Measurements from ENCODE around the gene CAST.

The CAST gene

DNA sequence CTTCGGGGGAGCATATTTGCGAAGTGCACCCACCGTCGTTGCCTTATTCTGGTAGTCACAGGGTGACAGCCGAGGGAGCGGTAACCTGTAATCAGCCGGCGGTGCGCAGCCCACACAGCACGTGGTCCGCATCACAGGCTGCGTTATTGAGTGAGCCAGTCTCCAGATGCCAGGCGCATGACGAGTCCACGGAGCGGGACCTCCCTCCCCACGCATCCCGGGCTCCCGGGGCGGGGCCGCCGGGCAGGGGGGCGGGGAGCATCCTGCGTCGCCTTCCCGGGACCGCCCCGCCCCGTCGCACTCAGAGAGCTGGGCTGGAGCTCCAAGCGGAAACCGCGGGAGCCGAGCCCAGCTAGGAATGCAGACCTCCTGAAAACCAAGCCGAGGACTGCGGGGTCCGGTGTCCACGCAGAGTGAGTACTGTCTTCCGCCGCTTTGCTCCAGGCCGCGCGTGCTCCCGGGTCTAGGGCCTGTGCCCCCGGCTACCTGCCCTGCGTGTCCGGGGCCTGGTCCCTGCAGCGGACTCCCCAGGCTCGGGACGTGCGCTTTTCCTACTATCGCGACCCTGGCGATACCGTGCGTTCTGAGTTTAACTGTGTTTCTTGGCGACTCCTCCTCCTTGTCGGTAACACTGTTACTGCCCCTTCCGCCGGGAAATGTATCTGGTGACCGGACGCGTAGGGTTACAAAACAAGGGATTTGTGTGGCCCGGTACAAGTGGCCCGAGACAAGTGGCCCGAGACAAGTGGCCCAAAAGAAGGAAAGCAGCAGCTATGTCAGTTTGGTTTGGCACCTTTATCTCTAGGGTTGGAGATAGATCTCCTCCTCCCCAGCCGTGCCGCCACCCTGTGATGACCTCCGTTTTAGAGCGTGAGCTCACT lies 40.6 kb downstream of the CAST start:
- peak; percentile 88 to 99 (median 95) for DNase-seq
- intact Hi-C loops (cut with DNase I) = no loop called here

DNA sequence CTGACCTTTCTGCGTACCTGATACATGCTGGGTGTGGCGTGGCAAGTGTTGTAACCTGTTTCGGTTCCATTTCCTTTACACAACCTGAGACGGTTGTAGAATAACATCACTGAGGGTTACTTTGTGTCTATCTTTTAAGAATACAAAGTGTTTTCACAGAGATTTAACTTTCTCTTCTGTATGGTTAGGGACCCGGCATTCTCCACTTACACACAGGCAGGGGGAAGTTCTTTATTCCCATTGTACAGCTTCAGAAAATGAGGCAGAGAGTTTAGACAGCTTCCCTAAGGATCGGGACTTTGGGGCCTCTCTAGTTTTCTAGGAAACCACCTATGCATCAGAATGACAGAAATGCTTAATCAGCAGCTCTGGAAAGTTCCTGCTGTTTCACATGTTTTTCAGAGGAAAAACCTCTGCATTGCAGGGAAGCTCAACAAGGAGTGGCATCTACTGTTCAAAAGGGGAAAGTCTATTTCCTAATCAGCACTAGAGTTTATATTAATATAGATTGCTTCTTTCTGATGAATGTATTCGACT lies 41.3 kb downstream of the CAST start:
- intact Hi-C loops (cut with DNase I) = no loop called here

DNA sequence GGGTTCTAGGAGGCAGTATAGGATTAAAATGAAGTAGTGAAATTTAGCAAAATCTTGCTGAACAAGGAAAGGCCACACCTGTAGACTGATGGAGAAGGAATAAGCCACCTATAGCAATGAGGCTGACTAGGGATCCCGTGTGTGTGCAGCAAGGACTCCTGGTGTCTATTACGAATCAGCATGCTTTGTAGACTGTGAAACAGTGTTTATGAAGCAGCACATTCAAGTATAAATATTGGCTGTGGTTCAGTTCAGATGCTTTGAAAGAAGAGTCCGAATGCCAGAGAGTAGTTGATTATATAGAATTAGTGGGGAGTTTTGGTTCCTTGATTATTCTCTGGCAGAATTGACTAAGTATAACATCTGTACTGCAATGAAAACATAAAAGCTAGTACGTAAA lies 41.8 kb downstream of the CAST start:
- DNase-seq = no peak
- intact Hi-C loops (cut with DNase I) = no loop called here

More for the DNA sequence above, 41.3 kb downstream of the CAST start:
- no peak for DNase-seq

DNA sequence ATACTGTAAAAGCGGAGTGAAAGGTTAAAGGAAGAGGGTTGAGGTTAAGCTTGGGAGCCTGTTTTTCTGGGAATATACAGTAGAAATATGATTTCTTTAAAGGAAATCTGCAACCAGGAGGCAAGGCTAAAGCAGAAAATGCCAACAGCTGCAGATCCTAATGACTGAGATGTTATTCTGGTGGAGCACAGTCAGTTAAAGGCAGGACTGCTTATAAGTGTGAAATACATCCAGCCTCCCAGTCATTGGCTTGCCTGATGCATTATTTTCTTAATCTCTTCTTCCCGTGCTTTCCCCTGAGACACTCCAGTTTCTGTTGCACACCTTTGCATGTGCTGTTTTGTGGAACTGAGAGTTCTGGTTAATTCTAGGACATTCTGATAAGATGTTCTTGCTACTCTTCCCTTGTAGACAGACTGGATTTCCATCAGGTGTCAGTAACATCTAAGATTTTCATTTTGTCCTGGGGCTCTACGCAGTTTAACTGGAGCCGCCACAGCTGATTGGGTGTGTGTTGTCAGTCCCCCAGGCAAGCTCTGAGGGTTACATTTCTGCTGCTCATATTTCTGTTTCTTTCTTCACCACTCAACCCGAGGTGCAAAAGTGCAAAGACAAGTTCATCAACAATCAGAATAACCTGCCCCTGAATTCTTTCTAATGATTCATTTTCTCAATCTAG lies 44.4 kb downstream of the CAST start:
- DNase-seq = no peak
- intact Hi-C loops (cut with DNase I) = no loop called here

DNA sequence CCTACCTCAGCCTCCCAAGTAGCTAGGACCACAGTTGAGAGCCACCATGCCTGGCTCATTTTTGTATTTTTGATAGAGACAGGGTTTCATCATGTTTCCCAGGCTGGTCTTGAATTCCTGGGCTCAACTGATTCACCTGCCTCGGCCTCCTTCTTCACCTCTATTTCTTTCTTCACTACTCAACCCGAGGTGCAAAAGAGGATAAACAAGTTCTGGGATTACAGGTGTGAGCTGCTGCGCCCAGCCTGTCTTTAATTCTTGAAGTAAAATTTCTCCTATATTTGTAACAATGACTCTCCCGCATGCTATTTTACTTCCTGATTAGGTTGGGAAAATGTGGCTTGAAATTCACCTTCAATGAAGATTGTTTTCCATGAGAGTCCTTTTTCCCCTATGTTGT lies 46.4 kb downstream of the CAST start:
- DNase-seq = no peak
- intact Hi-C loops (cut with DNase I) = no loop called here

DNA sequence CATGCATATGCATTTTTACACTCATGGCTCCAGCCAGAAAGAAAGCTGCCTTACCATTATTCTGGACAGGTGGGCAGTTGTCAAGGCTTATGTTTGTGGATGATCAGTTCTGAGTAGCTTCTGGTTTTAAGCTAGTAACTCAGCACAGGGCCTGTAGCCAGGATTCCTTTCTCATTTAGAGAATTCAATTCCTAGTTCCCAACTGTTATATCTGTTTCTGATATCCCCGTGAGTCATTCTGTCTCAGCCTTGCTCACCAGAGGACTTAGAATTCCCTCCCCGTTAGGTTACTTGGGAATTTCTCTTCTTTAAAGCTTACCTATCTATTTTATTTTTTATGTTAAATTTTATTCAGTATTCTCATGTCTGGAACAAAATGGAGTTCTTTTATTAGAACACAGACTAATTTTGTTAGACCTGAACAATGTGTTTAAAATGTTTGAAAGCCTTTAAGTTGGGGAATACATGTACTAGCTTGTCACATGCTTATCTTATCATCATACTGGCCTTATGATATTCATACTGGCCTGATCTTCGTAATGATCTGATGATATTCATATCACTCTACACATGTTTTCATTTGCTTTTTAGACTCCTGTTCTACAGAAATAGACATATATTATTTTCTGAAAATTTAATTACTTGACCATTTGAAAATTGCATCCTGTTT lies 47.1 kb downstream of the CAST start:
- no peak for DNase-seq
- intact Hi-C loops (cut with DNase I) = no loop called here

DNA sequence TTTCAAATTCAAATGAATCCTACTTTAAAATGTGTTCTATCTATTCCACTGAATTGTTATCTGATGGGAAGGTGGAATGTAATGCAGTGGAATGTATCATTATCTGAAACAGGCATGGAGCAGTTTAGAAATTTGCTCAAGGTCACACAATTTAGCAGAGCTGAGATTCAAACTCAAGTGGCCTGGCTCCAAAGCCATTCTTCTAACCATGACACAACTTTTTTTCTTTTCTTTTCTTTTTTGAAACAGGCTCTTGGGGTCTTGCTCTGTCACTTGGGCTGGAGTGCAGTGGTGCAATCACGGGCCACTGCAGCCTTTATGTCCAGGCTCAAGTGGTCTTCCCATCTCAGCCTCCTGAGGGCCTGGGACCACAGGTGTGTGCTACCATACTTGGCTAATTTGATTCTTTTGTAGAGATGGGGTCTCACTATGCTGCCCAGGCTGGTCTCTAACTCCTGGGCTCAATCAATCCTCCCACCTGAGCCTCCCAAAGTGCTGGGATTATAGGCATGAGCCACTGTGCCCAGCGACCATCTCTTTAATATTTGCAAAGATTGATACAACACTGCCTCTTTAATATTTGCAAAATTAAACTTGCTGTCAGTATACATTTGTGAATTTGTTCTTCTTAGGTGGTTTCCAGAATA lies 50.0 kb downstream of the CAST start:
- intact Hi-C loops (cut with DNase I) = no loop called here

DNA sequence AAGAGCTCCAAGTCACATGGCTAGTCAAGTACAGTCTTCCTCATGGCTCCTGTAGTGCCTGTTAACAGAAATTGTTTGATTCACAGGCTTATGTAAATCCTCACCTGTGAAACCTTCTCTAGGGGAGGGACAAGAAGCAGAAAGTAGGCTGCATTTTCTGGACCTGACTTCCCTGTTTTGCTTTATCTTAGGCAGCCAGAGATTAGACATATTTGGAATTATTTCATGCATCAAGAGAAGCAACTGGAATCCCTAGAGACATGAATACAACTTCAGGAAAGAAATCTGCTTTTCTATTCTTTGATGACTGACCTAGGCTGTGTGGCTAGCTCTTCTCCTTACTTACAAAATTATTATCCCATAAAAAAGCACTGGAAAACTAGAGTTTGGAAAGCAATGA lies 52.3 kb downstream of the CAST start:
- no peak for DNase-seq
- intact Hi-C loops (cut with DNase I) = no loop called here

More for the DNA sequence above, 50.0 kb downstream of the CAST start:
- no peak for DNase-seq

DNA sequence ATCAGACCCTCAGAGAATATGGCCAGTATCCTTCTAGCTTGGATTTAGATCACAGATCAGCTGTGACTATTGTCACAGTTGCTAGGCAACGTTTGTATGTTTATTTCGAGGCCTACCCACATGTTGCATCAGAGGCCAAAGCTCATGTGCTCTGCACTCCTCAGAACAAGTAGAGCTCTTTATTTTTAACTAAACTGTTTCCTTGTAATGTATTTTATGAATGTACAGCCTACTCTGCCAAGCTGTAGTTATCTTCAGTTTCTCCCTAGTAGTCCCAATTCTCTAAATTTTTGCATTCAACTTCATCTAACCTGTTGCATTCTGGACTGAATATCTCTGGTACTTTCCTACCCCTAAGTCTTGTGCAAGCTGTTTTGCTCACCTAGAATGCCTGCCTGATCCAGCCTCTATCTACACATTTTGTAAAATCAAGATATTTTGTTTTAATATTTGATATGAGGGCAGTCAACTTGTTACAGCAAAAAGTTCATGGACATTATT lies 52.8 kb downstream of the CAST start:
- intact Hi-C loops (cut with DNase I) = no loop called here
- DNase-seq = no peak

DNA sequence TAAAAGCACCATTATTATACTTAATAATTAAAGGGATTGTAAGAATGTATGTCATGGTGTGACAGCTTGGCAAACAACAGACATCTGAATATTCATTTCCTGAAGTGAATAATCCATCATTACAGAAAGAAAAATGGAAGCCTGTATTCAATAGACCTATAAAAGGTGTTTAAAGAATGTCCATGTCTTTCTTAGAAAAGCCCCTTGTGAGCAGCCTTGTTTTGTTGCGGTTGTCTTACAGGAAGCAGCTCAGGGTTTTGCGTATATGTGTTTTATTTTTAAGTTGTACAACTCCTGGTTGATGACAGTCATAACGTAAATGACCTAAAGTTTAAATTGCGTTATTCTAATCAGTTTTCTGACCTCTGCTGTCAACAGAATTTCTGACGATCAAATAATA lies 53.8 kb downstream of the CAST start:
- DNase-seq = no peak
- intact Hi-C loops (cut with DNase I) = no loop called here

DNA sequence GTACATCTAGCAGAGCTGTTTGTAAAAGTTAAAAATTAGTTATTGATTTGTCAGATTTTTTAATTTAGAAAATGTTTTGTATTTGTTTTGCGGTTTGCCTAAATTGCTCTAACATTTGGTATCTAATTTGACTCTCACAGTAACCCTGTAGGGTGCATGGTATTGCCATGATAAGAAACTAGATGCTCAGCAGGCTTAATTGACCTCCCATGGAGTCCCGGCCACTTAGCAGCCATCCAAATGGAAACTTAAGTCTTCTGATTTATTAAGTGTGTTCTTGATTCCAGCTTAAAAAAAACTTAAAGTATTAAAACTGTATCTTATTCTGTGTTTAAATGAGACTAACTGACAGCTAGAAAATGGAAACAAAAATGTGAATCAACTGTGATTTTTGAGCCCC lies 54.5 kb downstream of the CAST start:
- intact Hi-C loops (cut with DNase I) = no loop called here

DNA sequence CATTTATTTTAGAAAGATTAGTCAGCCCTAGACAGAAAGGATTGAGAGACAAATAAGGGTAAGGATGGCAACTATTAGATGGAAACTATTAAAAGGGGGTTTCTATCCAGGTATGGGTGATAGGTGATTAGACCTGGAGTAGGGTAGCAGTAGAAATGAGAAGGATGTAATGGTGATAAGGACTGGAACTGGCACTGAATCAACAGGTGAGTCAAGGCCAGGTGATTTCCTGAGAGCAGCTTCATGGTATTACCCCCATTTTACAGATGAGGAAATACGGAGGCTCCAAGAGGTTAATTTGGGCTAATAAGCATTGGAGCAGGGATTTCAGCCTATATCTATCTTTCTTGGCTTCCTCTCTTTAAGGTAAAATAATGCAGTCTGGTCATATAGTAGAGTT lies 55.7 kb downstream of the CAST start:
- intact Hi-C loops (cut with DNase I) = no loop called here
- no peak for DNase-seq

More for the DNA sequence above, 54.5 kb downstream of the CAST start:
- DNase-seq = no peak

DNA sequence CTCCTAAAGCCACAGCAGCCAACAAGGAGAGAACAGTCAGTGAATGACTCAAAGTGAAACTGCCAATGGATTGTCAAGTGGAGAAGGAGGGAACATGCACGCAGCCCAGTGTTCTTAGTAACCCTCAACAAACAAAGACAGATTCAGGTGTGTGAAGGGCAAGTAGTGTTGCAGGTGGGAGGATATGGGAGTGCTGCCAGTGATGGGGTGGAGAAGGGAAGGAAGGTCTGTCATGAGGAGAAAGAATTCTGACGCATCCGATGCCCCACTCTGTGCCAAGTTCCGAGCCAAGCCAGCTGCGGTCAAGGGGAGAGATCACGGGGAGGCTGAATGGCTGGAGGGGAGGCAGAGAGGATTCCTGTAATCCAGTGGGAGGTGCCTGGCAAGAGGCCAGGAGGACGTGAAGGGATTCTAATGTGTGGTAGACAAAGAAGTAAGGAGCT lies 56.5 kb downstream of the CAST start:
- peak in 12 of 42 donors; percentile 2 to 73 (median 46) for DNase-seq
- intact Hi-C loops (cut with DNase I) = no loop called here

DNA sequence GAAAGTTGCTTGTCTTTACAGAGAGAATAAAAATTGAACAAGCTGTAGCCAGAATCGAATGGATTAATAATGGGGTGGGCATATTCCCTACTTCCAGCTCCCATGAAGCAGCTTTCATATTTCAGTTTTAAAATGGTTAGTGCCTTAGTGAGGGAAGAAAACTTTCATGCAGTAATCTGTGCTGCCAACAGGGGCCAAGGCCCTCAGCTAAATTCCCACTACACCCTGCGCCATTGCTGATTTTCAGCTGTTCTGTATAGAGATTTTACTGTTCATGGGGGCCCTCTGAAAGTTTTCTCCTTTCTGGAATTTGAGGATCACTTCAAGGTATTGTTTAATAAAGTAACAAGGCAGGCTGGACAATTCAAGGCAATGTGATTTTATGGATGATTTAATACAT lies 58.2 kb downstream of the CAST start:
- no peak for DNase-seq
- intact Hi-C loops (cut with DNase I) = no loop called here

DNA sequence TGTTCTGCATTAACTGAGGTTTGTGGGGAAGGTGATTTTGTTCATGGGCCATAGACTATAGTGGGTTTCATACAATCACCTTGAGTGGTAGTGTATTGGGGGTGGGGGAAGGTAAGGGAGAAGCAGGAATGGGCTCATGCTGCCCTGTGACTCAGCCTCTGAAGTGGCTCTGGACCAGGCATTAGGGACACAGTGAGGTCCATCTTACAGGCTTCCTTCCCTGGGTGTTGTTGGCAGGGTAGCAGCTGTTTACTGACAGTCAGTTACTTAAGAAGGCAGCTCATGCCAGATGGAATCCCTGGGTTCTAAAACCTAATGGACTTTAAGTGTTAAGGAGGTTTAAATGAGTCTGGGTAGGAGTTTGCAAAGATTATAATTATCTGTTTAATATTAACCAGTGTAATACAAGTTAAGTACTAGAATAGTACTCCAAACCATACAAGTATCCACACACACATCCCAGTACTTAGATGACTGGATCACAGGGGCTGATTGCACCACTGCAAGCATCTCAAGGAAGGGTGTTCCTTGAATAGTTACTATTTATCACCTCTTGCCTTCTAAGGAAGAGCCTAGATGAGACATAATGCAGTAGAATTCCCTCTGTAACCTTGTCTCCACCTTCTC lies 59.3 kb downstream of the CAST start:
- DNase-seq = peak in 6 of 42 donors; percentile 28 to 70 (median 34)
- intact Hi-C loops (cut with DNase I) = no loop called here

DNA sequence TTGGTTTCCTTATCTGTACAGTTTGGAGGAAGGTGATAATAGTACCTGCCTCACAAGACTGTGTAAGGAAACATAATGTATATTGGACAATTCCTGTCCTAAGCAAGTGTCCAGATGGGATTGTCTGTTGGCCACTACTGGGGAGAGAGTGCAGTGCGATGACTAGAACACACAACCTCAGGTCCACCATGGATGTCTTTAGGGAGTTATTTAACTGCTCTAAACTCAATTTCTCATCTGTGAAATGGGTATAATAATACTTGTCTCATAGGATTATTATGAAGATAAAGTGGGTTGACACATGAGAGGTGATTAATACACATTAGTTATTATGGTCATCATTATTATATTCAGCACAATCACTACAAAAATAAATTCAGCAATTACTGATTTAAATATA lies 63.1 kb downstream of the CAST start:
- no peak for DNase-seq
- intact Hi-C loops (cut with DNase I) = no loop called here

DNA sequence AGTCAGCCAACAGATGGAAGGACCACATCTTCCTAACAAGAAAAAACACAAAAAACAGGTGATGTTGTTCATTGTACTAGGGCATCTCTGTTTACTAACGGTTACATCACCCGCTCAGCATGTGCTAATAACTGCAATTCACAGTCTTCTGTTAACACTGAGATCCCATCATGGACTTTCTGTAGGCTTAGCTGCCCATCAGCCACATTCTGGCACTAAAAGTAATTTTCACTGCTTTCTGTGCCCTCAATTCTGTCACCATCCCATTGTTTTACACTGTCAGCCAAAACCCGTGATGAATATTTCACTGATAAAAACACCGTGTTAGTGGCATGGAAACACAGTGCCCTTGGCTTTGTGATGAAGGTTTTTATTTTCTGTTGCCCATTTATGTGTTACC lies 64.6 kb downstream of the CAST start:
- intact Hi-C loops (cut with DNase I) = no loop called here
- no peak for DNase-seq

DNA sequence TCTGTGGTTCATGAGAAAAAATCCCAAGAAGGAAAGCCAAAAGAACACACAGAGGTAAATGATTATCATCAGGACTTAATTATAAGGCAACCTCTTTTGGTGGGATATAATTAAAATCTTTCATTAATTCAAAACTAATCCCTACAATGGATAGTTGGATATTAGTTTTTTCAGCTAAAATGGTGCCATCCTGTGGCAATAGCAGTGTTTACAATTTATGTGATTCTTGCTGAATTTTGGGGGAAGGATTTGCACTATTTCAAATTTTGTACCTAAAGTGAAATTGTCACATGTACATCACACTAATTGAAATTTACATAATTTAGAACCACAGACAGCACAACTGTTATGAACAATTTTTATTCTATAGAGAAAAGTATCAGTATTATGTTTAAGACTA lies 67.0 kb downstream of the CAST start:
- DNase-seq = no peak

DNA sequence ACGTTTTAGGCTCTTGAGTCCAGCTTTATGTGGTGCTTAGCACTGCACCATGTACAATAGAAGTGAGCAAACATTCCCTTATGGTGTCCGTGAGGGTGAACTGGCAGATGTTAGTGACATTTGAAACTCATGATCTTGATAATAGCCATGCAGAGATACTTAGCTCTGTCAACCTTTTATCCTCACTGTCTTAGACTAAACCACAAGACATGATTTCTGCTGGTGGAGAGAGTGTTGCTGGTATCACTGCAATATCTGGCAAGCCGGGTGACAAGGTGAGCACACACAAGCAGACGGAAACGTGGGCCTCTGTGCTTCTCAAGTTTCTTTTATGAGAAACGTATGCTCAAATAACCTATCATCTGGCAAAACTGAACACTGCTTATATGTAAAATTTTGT lies 68.4 kb downstream of the CAST start:
- DNase-seq = no peak
- intact Hi-C loops (cut with DNase I) = no loop called here

More for the DNA sequence above, 67.0 kb downstream of the CAST start:
- intact Hi-C loops (cut with DNase I) = no loop called here
